ENCODE results near the gene ELSPBP1.

- TF ChIP-seq CTCF (IDR thresholded peaks at IDR 0.05) (no peak), POLR2A (IDR thresholded peaks at IDR 0.05) (no peak)
These were observed at the start of gene ELSPBP1 for GRCh38 chr19:47994209-47994802.
